BLaER1 treated with 17β-estradiol and CSF1 and Interleukin-3, amounts not matched to agents 10 nM and 100 nM (cell line): ENCODE results near the gene OR52N4.

ENCODE experiments used
- H3K27ac ChIP-seq, 11 experiments: shearing (Covaris generic); formaldehyde crosslinking; 2 replicates each; pipeline ENCODE4 v1.8.1; 2022
- H3K27me3 ChIP-seq, 11 experiments: shearing (Covaris generic); formaldehyde crosslinking; 2 replicates each; pipeline ENCODE4 v1.8.1; 2022
- H3K36me3 ChIP-seq, 11 experiments: shearing (Covaris generic); formaldehyde crosslinking; 2 replicates each; pipeline ENCODE4 v1.8.1; 2022
- H3K4me1 ChIP-seq, 10 experiments: shearing (Covaris generic); formaldehyde crosslinking; 2 replicates each; pipeline ENCODE4 v1.8.1; 2022
- H3K4me2 ChIP-seq, 11 experiments: shearing (Covaris generic); formaldehyde crosslinking; 2 replicates each; pipeline ENCODE4 v1.8.1; 2022
- H3K4me3 ChIP-seq, 10 experiments: shearing (Covaris generic); formaldehyde crosslinking; 2 replicates each; pipeline ENCODE4 v1.8.1; 2022
- H3K9ac ChIP-seq, 11 experiments: shearing (Covaris generic); formaldehyde crosslinking; 2 replicates each; pipeline ENCODE4 v1.8.1; 2022
- H3K9me3 ChIP-seq, 11 experiments: shearing (Covaris generic); formaldehyde crosslinking; replicated peaks in 1 of 11; 2 replicates each; pipeline ENCODE4 v1.8.1; 2022
- H4K20me1 ChIP-seq, 11 experiments: shearing (Covaris generic); formaldehyde crosslinking; 2 replicates each; pipeline ENCODE4 v1.8.1; 2022
- Cebpa-rat ChIP-seq, 11 experiments: shearing (Covaris generic); IDR thresholded peaks; 2 replicates each; pipeline ENCODE4 v1.8.1; 2022

The OR52N4 gene

DNA sequence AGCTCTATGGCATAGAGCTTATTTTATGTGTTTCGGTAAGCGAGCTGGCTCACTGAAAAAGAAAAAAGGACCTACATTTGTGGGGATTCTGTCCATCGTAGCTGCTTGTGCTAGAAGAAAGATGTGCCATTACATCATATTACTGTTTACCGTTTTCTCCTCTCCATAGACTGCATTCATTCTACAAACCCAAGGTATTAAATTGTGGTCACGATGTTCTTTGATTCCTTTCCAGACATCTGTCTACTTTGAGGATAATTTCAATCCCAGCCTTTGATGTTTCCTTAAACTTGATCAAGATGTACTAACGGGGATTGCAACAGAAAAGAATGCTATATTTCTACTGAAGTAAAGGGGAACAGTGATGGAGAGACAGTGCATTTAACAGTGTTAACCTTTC is 42.5 kb downstream of the OR52N4 start:
- no peaks in the 10 kb centered on the region for H3K36me3 ChIP-seq
- H4K20me1 ChIP-seq = no peaks in the 10 kb centered on the region
- H3K4me3 ChIP-seq = no peak overlapping the region
- no peak overlapping the region for H3K27ac ChIP-seq
- H3K9me3 ChIP-seq = 0 out of 22 replicates have a peak, but pooled peaks cover 0 to 7% (median 0%) of the 10 kb centered on the region in 11 experiments
- peaks cover 0 to 10% (median 3%) of the 10 kb centered on the region in 10 experiments; a peak in 9 of 20 replicates for H3K4me1 ChIP-seq
- H3K27me3 ChIP-seq = no peaks in the 10 kb centered on the region
- TF ChIP-seq Cebpa-rat (IDR thresholded peaks at IDR 0.05) = no peak
- no peak overlapping the region for H3K9ac ChIP-seq
- no peak overlapping the region for H3K4me2 ChIP-seq

DNA sequence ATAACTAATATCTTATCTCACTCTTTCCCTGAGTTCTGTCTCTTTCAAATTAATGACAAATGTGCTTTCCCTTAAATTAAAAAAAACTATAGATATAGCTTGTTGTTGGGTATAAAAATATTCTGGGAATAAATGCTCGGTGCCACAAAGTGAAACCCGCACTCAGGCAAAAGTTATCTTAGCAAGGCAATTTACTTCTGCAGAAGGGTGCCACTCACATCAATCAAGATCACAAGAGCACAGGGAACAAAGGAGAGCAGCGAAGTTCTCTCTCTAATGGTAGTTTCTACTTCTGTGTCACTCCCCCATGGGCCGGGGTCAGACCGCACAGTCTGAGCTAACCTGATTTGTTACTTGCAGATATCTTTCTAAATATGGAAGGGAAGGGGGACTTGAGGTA is 49.9 kb downstream of the OR52N4 start:
- no peaks in the 10 kb centered on the region for H3K36me3 ChIP-seq

More for the DNA sequence above, 49.9 kb downstream of the OR52N4 start:
- Histone ChIP-seq H3K9me3 (peaks cover 19 to 23% (median 20%) of the 10 kb centered on the region in 11 experiments), H3K27me3 (no peaks in the 10 kb centered on the region), H3K27ac (no peak overlapping the region), H3K4me3 (no peak overlapping the region), H3K4me1 (peaks cover 0 to 15% (median 7%) of the 10 kb centered on the region in 10 experiments; a peak in 11 of 20 replicates), H3K4me2 (no peak overlapping the region), H4K20me1 (no peaks in the 10 kb centered on the region), H3K9ac (no peak overlapping the region)
- no peak for TF ChIP-seq Cebpa-rat (IDR thresholded peaks at IDR 0.05)
